Right lobe of liver (tissue), 6 donors: ENCODE measurements around the gene CCL25. TPM values are rescaled to one million over a fixed set of nuclear protein-coding genes. Genes with fewer than 3 reads are reported as not detected.

Experiments used
- ATAC-seq, 4 donors: fragments of 200-7000 bp; cut with Tn5 transposase; one replicate each; pipeline ENCODE4 v1.9.1; 2020; ENCODE audit warnings: mild to moderate bottlenecking in 4 of 4, moderate library complexity in 4 of 4
- DNase-seq, 3 donors: peaks; one replicate each; pipeline ENCODE4 v3.0.0-alpha.2; 2020
- H3K27ac ChIP-seq, 3 donors: fragments of 200-600 bp; one replicate each; pipeline ENCODE4 v1.8.0; 2022
- H3K27me3 ChIP-seq, 2 donors: fragments of 200-600 bp; one replicate each; pipeline ENCODE4 v1.8.0; 2022
- H3K36me3 ChIP-seq, 4 donors: fragments of 200-600 bp; sonication (generic) in 1 of 4; one replicate each; pipeline versions ENCODE4 v1.5.1 to v1.8.0; 2017 to 2022; ENCODE audit warnings: control low read depth in 1 of 4
- H3K4me1 ChIP-seq, 4 donors: fragments of 200-600 bp; sonication (generic) in 1 of 4; one replicate each; pipeline versions ENCODE4 v1.5.1 to v1.8.0; 2017 to 2022; ENCODE audit warnings: control low read depth in 1 of 4
- H3K4me3 ChIP-seq, 3 donors: fragments of 200-600 bp; one replicate each; pipeline ENCODE4 v1.8.0; 2022
- H3K9me3 ChIP-seq, 4 donors: fragments of 200-600 bp; sonication (generic) in 1 of 4; one replicate each; pipeline versions ENCODE4 v1.5.1 to v1.8.0; 2017 to 2022; ENCODE audit warnings: control low read depth in 1 of 4
- POLR2A ChIP-seq: fragments of 450-650 bp; IDR thresholded peaks from one replicate; pipeline ENCODE4 v1.6.1; 2017; ENCODE audit warnings: antibody characterized with exemption, mild to moderate bottlenecking
- WGBS: methylation state at CpG from one replicate; pipeline ENCODE4 v1.1.6; 2018; ENCODE audit warnings: low coverage, low lambda C conversion rate; ENCODE audit not compliant: insufficient coverage; ENCODE audit errors: missing lambda C conversion rate; 5-methylcytosine and 5-hydroxymethylcytosine counted together
- intact Hi-C, 2 donors: fragments of 100-400 bp; cut with DNase I; formaldehyde crosslinking; loops; one replicate each; pipeline versions ENCODE4 v1.11.2 to v1.14.1; 2022
- total RNA-seq, 6 experiments: library from RNA; depleted of rRNA in 2 of 6; stranded (reverse); fragments of >200 nt in 2 of 6; fragmentation: NEBNext Ultra II Directional in 3 of 6; extraction: Animal tissue kit (Norgen Biotek cat#: 25700) in 3 of 6; gene quantifications; one replicate each; pipeline versions ENCODE4 v1.1.0 to v1.2.4, GENCODE V29; 2016 to 2023
- TF ChIP-seq, protein P1 (sequence below), 4 donors: fragments of 200-600 bp in 3 of 4; fragments of 450-650 bp in 1 of 4; IDR thresholded peaks; one replicate each; pipeline versions ENCODE4 v1.5.1 to v1.8.0; 2016 to 2022; ENCODE audit warnings: antibody characterized with exemption in 4 of 4, mild to moderate bottlenecking in 2 of 4
- donor health status: DM: no; HTN: yes; CAD: no.
- donor health status: DM: no; HTN: no; CAD: no.
- donor health status: DM: no; HTN: no; CAD: no.
- donor health status: DM: no; HTN: yes; CAD: no.
- donor health status: DM: no; HTN: yes; CAD: no.

The CCL25 gene
- total RNA-seq, 6 experiments from 2014 or later = 0.51 TPM; not detected in 5

DNA sequence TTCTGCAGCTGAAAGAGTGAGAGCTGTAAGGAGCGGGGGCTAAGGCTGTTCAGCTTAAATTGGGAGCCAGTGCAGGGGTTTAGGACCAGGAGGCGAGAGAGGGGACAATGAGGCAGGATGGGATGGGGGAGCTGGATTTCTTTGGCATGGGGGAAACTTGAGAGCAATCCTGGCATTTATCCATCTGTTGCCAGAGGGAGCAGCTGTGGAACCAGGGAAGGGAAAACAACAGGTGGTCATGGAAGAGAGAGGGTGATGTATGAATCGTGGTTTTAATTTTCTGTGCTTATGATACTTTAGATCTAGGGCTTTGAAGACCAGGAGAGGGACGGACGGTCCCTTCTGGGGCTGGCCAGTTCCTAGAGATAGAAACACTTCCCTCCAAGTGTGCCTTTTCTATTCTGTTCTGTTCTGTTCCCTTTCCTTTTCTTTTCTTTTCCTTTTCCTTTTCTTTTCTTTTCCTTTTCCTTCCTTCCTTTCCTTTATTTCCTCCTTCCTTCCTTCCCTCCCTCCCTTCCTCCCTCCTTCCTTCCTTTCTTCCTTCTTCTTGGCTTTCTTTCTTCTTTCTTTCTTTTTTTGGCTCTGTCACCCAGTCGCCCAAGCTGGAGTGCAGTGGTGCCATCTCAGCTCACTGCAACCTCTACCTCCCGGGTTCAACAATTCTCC is 16.0 kb upstream of the CCL25 start:
- H3K27ac ChIP-seq = no peak overlapping the region
- H3K9me3 ChIP-seq = no peaks in the 10 kb centered on the region
- ATAC-seq (no peak), DNase-seq (no peak)
- H3K4me3 ChIP-seq = no peak overlapping the region
- WGBS = 64% methylated on average over 7 of the region's 7 CpGs
- no peaks in the 10 kb centered on the region for H3K36me3 ChIP-seq
- no peaks in the 10 kb centered on the region for H3K27me3 ChIP-seq
- TF ChIP-seq, protein P1, sequence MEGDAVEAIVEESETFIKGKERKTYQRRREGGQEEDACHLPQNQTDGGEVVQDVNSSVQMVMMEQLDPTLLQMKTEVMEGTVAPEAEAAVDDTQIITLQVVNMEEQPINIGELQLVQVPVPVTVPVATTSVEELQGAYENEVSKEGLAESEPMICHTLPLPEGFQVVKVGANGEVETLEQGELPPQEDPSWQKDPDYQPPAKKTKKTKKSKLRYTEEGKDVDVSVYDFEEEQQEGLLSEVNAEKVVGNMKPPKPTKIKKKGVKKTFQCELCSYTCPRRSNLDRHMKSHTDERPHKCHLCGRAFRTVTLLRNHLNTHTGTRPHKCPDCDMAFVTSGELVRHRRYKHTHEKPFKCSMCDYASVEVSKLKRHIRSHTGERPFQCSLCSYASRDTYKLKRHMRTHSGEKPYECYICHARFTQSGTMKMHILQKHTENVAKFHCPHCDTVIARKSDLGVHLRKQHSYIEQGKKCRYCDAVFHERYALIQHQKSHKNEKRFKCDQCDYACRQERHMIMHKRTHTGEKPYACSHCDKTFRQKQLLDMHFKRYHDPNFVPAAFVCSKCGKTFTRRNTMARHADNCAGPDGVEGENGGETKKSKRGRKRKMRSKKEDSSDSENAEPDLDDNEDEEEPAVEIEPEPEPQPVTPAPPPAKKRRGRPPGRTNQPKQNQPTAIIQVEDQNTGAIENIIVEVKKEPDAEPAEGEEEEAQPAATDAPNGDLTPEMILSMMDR (IDR thresholded peaks at IDR 0.05) = no peak
- no peak for TF ChIP-seq POLR2A
- H3K4me1 ChIP-seq = no peaks in the 10 kb centered on the region
- intact Hi-C loops = no loop called here

DNA sequence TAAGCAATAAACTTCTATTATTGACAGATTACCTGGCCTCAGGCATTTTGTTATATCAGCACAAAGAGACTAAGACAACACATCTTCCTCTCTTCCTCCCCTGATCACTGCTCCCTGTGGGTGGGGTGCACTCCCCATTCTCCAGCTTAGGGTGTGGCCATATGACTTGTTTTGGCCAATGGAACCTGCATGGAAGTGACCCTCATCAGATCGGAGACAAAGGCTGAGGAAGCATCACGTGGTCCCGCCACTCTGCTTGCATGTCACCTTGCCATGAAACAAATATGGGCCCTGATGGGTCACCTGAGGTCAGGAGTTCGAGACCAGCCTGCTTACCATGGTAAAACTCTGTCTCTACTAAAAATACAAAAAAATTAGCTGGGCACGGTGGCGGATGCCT is 13.7 kb upstream of the CCL25 start:
- ATAC-seq (no peak), DNase-seq (no peak)
- intact Hi-C loops = no loop called here
- H3K27me3 ChIP-seq = no peaks in the 10 kb centered on the region
- no peaks in the 10 kb centered on the region for H3K4me1 ChIP-seq
- H3K4me3 ChIP-seq = no peak overlapping the region
- H3K27ac ChIP-seq = no peak overlapping the region
- TF ChIP-seq POLR2A = no peak
- TF ChIP-seq, protein P1 (IDR thresholded peaks at IDR 0.05) = no peak
- 73% methylated on average over 6 of the region's 6 CpGs for WGBS
- no peaks in the 10 kb centered on the region for H3K36me3 ChIP-seq
- no peaks in the 10 kb centered on the region for H3K9me3 ChIP-seq

DNA sequence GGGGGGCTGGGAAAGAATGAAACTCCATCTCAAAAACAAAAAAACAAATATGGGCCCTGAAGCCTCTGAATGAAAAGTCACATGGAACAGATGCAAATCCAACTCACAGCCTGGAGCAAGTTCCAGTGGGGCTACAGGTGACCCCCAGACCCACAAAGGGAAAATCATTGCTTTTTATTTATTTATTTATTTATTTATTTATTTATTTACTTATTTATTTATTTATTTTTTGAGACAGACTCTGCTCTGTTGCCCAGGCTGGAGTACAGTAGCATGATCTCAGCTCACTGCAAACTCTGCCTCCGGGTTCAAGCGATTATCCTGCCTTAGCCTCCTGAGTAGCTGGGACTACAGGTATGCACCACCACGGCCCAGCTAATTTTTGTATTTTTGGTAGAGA is 13.3 kb upstream of the CCL25 start:
- TF ChIP-seq, protein P1 (IDR thresholded peaks at IDR 0.05) = no peak
- no peak for TF ChIP-seq POLR2A
- Histone ChIP-seq H3K9me3 (no peaks in the 10 kb centered on the region), H3K27ac (no peak overlapping the region), H3K27me3 (no peaks in the 10 kb centered on the region), H3K4me3 (no peak overlapping the region), H3K36me3 (no peaks in the 10 kb centered on the region), H3K4me1 (no peaks in the 10 kb centered on the region)
- DNase-seq (no peak), ATAC-seq (no peak)
- WGBS = 77% methylated on average over 3 of the region's 3 CpGs
- intact Hi-C loops = no loop called here

DNA sequence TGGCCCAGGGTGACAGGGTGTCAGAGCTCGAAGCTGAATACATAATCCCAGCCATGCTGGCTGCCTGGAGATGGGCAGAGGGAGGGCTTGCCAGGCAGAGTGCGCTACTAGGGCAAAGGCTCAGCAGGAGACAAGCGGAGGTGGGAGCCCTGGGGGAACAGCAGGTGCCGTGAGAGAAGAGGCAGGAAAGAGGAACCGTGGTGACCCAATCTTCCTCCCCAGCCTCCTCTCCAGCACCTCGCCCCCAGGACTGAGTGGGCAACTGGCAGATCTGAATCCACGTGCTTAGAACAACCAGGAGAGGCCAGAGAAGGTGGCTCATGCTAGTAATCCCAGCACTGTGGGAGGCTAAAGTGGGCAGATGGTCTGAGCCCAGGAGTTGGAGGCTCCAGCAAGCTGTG is 11.0 kb upstream of the CCL25 start:
- Histone ChIP-seq H3K27ac (no peak overlapping the region), H3K36me3 (no peaks in the 10 kb centered on the region), H3K27me3 (no peaks in the 10 kb centered on the region), H3K9me3 (no peaks in the 10 kb centered on the region), H3K4me3 (no peak overlapping the region), H3K4me1 (no peaks in the 10 kb centered on the region)
- WGBS = 77% methylated on average over 6 of the region's 7 CpGs
- intact Hi-C loops = no loop called here
- DNase-seq (no peak), ATAC-seq (no peak)
- TF ChIP-seq POLR2A = no peak
- TF ChIP-seq, protein P1 (IDR thresholded peaks at IDR 0.05) = no peak

DNA sequence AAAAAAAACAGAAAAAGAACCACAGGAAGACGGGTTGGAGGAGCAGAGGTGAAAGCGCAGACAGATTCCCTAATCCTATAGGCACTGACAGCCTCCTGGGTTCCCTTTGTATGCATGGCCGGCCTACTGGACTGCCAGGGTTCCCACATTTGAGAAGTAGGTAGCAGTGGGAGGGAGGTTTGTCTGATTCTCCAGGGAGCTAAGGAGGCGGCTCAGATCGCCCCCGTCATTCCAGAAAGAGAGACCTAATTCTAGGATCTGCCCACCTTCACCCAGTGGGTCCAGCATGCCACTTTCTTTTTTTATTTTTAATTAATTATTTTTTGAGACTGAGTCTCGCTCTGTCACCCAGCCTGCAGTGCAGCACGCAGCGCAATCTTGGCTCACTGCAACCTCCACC is 9.7 kb upstream of the CCL25 start:
- Histone ChIP-seq H3K27ac (no peak overlapping the region), H3K36me3 (no peaks in the 10 kb centered on the region), H3K4me3 (no peak overlapping the region), H3K4me1 (no peaks in the 10 kb centered on the region), H3K27me3 (no peaks in the 10 kb centered on the region), H3K9me3 (no peaks in the 10 kb centered on the region)
- no peak for TF ChIP-seq POLR2A
- TF ChIP-seq, protein P1 (IDR thresholded peaks at IDR 0.05) = no peak
- 94% methylated on average over 6 of the region's 9 CpGs for WGBS
- intact Hi-C loops = no loop called here
- DNase-seq = no peak
- no peak for ATAC-seq
